Measurements from ENCODE around the gene DTL. TPM values are rescaled to one million over a fixed set of nuclear protein-coding genes. Genes with fewer than 3 reads are reported as not detected.

The DTL gene
- polyA plus RNA-seq, 1 of the 3 experiments (the other 2 are of a cell fraction), result 9.3 TPM

DNA sequence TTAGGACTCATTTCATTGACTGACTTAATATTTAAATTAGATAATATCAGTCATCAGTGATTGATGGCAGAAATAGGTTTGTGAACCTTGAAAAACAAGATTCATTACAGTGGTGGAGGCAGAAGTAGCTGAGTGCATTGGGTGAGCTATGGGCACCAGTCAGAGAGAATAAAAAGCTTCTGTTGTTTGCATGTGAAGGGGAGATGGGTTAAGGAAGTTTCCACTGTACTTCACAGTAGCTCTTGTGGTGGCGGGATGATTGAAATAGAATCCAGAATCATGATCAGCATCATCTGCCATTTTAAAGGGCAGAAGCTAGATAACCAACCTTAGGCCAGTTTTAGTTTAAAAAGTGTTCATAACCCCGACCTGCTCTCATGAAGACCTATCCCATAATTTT is 66.2 kb downstream of the DTL start:
- Histone ChIP-seq H2AFZ (ENCODE audit: low read depth) (no peak overlapping the region), H3F3A (replicated peaks; ENCODE audit: insufficient read depth) (no peaks in the 10 kb centered on the region), H3K79me2 (ENCODE audit: insufficient read depth) (peaks cover 28% of the 10 kb centered on the region), H3K27ac (ENCODE audit: low read depth in 2 of 2, low read length in 1 of 2) (no peak overlapping the region), H3K9me3 (peaks cover 7% of the 10 kb centered on the region; the same call in 1 of the 2 replicates), H3K9ac (no peak overlapping the region), H3K27me3 (ENCODE audit: insufficient read depth) (no peaks in the 10 kb centered on the region), H3K4me1 (ENCODE audit: control insufficient read depth in 1 of 2, insufficient read depth in 2 of 2, low read depth in 1 of 2, low read length in 1 of 2) (peaks cover 0 to 17% of the 10 kb centered on the region in 2 experiments; a peak in 2 of 4 replicates), H3K36me3 (replicated peaks in 1 of 2; ENCODE audit: control insufficient read depth in 1 of 2, insufficient read depth in 2 of 2, low read length in 1 of 2) (peaks cover 22 to 30% of the 10 kb centered on the region in 2 experiments), H4K20me1 (ENCODE audit: insufficient read depth) (no peaks in the 10 kb centered on the region), H3K4me3 (ENCODE audit: low read depth in 2 of 2, low read length in 1 of 2) (no peak overlapping the region), H3K9me2 (no peaks in the 10 kb centered on the region), H3K4me2 (no peak overlapping the region)
- no peak for DNase-seq
- WGBS (ENCODE audit: low lambda C conversion rate), result 98% methylated on average over 2 of the region's 2 CpGs
- TF ChIP-seq RFX5 (IDR thresholded peaks at IDR 0.05; ENCODE audit: low read length) (no peak), FOXM1 (IDR thresholded peaks at IDR 0.05; ENCODE audit: low read depth) (no peak), MXI1 (IDR thresholded peaks at IDR 0.05; ENCODE audit: low read depth, low read length) (no peak), FOXJ3 (CRISPR knock-in tag; IDR thresholded peaks at IDR 0.05) (no peak), YY1 (IDR thresholded peaks at IDR 0.05; ENCODE audit: low read depth) (no peak), RAD21 (IDR thresholded peaks at IDR 0.05; ENCODE audit: low read length) (no peak), NRF1 (IDR thresholded peaks at IDR 0.05; ENCODE audit: low read depth, low read length) (no peak), GABPA (IDR thresholded peaks at IDR 0.05; ENCODE audit: low read depth) (no peak), CHD2 (IDR thresholded peaks at IDR 0.05; ENCODE audit: low read length, partially characterized antibody) (no peak), RXRA (IDR thresholded peaks at IDR 0.05; ENCODE audit: borderline replicate concordance, low read depth) (no peak), POLR2AphosphoS5 (IDR thresholded peaks at IDR 0.05; ENCODE audit: low read depth, low read length) (no peak), TAF1 (IDR thresholded peaks at IDR 0.05; ENCODE audit: borderline replicate concordance, low read depth, low read length) (no peak), EP300 (IDR thresholded peaks at IDR 0.05; ENCODE audit: borderline replicate concordance in 1 of 2, low read depth in 1 of 2, low read length in 1 of 2) (no peak), TCF12 (IDR thresholded peaks at IDR 0.05) (no peak), NFIC (IDR thresholded peaks at IDR 0.05; ENCODE audit: borderline replicate concordance) (no peak)
- TF ChIP-seq, protein P1, sequence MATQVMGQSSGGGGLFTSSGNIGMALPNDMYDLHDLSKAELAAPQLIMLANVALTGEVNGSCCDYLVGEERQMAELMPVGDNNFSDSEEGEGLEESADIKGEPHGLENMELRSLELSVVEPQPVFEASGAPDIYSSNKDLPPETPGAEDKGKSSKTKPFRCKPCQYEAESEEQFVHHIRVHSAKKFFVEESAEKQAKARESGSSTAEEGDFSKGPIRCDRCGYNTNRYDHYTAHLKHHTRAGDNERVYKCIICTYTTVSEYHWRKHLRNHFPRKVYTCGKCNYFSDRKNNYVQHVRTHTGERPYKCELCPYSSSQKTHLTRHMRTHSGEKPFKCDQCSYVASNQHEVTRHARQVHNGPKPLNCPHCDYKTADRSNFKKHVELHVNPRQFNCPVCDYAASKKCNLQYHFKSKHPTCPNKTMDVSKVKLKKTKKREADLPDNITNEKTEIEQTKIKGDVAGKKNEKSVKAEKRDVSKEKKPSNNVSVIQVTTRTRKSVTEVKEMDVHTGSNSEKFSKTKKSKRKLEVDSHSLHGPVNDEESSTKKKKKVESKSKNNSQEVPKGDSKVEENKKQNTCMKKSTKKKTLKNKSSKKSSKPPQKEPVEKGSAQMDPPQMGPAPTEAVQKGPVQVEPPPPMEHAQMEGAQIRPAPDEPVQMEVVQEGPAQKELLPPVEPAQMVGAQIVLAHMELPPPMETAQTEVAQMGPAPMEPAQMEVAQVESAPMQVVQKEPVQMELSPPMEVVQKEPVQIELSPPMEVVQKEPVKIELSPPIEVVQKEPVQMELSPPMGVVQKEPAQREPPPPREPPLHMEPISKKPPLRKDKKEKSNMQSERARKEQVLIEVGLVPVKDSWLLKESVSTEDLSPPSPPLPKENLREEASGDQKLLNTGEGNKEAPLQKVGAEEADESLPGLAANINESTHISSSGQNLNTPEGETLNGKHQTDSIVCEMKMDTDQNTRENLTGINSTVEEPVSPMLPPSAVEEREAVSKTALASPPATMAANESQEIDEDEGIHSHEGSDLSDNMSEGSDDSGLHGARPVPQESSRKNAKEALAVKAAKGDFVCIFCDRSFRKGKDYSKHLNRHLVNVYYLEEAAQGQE (IDR thresholded peaks at IDR 0.05; ENCODE audit: low read depth, low read length), result no peak
- TF ChIP-seq, protein P2, sequence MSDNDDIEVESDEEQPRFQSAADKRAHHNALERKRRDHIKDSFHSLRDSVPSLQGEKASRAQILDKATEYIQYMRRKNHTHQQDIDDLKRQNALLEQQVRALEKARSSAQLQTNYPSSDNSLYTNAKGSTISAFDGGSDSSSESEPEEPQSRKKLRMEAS (IDR thresholded peaks at IDR 0.05; ENCODE audit: low read depth), result no peak
- TF ChIP-seq, protein P3, sequence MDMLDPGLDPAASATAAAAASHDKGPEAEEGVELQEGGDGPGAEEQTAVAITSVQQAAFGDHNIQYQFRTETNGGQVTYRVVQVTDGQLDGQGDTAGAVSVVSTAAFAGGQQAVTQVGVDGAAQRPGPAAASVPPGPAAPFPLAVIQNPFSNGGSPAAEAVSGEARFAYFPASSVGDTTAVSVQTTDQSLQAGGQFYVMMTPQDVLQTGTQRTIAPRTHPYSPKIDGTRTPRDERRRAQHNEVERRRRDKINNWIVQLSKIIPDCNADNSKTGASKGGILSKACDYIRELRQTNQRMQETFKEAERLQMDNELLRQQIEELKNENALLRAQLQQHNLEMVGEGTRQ (IDR thresholded peaks at IDR 0.05; ENCODE audit: borderline replicate concordance, low read depth, low read length), result no peak
- TF ChIP-seq, protein P4, sequence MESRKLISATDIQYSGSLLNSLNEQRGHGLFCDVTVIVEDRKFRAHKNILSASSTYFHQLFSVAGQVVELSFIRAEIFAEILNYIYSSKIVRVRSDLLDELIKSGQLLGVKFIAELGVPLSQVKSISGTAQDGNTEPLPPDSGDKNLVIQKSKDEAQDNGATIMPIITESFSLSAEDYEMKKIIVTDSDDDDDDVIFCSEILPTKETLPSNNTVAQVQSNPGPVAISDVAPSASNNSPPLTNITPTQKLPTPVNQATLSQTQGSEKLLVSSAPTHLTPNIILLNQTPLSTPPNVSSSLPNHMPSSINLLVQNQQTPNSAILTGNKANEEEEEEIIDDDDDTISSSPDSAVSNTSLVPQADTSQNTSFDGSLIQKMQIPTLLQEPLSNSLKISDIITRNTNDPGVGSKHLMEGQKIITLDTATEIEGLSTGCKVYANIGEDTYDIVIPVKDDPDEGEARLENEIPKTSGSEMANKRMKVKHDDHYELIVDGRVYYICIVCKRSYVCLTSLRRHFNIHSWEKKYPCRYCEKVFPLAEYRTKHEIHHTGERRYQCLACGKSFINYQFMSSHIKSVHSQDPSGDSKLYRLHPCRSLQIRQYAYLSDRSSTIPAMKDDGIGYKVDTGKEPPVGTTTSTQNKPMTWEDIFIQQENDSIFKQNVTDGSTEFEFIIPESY (IDR thresholded peaks at IDR 0.05; ENCODE audit: borderline replicate concordance, low read depth), result no peak
- TF ChIP-seq, protein P5, sequence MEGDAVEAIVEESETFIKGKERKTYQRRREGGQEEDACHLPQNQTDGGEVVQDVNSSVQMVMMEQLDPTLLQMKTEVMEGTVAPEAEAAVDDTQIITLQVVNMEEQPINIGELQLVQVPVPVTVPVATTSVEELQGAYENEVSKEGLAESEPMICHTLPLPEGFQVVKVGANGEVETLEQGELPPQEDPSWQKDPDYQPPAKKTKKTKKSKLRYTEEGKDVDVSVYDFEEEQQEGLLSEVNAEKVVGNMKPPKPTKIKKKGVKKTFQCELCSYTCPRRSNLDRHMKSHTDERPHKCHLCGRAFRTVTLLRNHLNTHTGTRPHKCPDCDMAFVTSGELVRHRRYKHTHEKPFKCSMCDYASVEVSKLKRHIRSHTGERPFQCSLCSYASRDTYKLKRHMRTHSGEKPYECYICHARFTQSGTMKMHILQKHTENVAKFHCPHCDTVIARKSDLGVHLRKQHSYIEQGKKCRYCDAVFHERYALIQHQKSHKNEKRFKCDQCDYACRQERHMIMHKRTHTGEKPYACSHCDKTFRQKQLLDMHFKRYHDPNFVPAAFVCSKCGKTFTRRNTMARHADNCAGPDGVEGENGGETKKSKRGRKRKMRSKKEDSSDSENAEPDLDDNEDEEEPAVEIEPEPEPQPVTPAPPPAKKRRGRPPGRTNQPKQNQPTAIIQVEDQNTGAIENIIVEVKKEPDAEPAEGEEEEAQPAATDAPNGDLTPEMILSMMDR (IDR thresholded peaks at IDR 0.05), result no peak
- ChIA-PET CTCF (interaction anchor here (0.7 to 2.3 kb wide), 5 partner anchors 9 to 354 kb away, joined by 3 to 12 read pairs (median 6); no protein-coding TSS in a partner anchor), POLR2A (no interaction called here)

Data from SK-N-SH (cell line).